Naive thymus-derived CD4-positive, alpha-beta T cell (primary cell): Measurements from ENCODE around the gene WARS2. TPM values are rescaled to one million over a fixed set of nuclear protein-coding genes. Genes with fewer than 3 reads are reported as not detected.
A peak's percentile ranks its signal among the peaks of the same experiment; 100 is the strongest.

Source experiments
- ATAC-seq: fragments of 150-1000 bp; cut with Tn5 transposase; 2 replicates; pipeline ENCODE4 v1.10.0; 2021; ENCODE audit warnings: mild to moderate bottlenecking, moderate library complexity
- CTCF ChIA-PET: fragments of 350-600 bp; sonication (Branson Sonifier 250); formaldehyde crosslinking; loops from one replicate; lab custom pipeline; 2021; ENCODE audit warnings: antibody characterized with exemption; lab: Charles Lee
- POLR2A ChIA-PET: fragments of 350-600 bp; sonication (Branson Sonifier 250); formaldehyde crosslinking; loops from one replicate; lab custom pipeline; 2021; ENCODE audit warnings: antibody characterized with exemption, inconsistent platforms; lab: Charles Lee
- DNase-seq, 9 donors: peaks; one replicate each; pipeline versions ENCODE4 v3.0.0 to v3.0.0-alpha.2; 2020 to 2022; ENCODE audit warnings: mixed read lengths in 1 of 9
- H3K27ac ChIP-seq: one replicate; pipeline ENCODE4 v1.7.0; 2013; ENCODE audit warnings: mild to moderate bottlenecking, low read depth, low read length, moderate library complexity
- H3K27me3 ChIP-seq, 2 donors: one replicate each; pipeline ENCODE4 v1.7.0; 2013; ENCODE audit warnings: low read length in 2 of 2, mild to moderate bottlenecking in 2 of 2, moderate library complexity in 2 of 2; ENCODE audit not compliant: control insufficient read depth in 2 of 2, insufficient read depth in 2 of 2
- H3K36me3 ChIP-seq, 3 experiments: 1 replicate in 2 of 3; 2 replicates in 1 of 3; pipeline ENCODE4 v1.7.0; 2013; ENCODE audit warnings: low read length in 3 of 3, mild to moderate bottlenecking in 3 of 3, moderate library complexity in 1 of 3; ENCODE audit not compliant: insufficient read depth in 3 of 3, control insufficient read depth in 2 of 3
- H3K4me1 ChIP-seq, 2 donors: one replicate each; pipeline ENCODE4 v1.7.0; 2013; ENCODE audit warnings: low read length in 2 of 2, mild to moderate bottlenecking in 2 of 2, moderate library complexity in 1 of 2; ENCODE audit not compliant: control insufficient read depth in 2 of 2, insufficient read depth in 2 of 2
- H3K4me3 ChIP-seq: 2 replicates; pipeline ENCODE4 v1.7.0; 2013; ENCODE audit warnings: mild to moderate bottlenecking, low read length
- H3K9me3 ChIP-seq, 3 experiments: 1 replicate in 2 of 3; 2 replicates in 1 of 3; pipeline ENCODE4 v1.7.0; 2013; ENCODE audit warnings: low read length in 3 of 3; ENCODE audit not compliant: control insufficient read depth in 2 of 3
- H3K27ac Mint-ChIP-seq, 9 donors: one replicate each; pipeline ENCODE4 v1.8.0; 2020 to 2022; ENCODE audit warnings: mixed read lengths in 9 of 9, mild to moderate bottlenecking in 8 of 9, moderate library complexity in 5 of 9, inconsistent platforms in 2 of 9
- H3K27me3 Mint-ChIP-seq, 5 donors: one replicate each; pipeline ENCODE4 v1.8.0; 2021 to 2022; ENCODE audit warnings: mixed read lengths in 5 of 5, mild to moderate bottlenecking in 1 of 5
- H3K36me3 Mint-ChIP-seq, 5 donors: one replicate each; pipeline ENCODE4 v1.8.0; 2020 to 2022; ENCODE audit warnings: mixed read lengths in 5 of 5, mild to moderate bottlenecking in 3 of 5, inconsistent platforms in 1 of 5
- H3K4me1 Mint-ChIP-seq, 7 donors: one replicate each; pipeline ENCODE4 v1.8.0; 2020 to 2022; ENCODE audit warnings: mixed read lengths in 7 of 7, mild to moderate bottlenecking in 3 of 7, inconsistent platforms in 1 of 7
- H3K4me3 Mint-ChIP-seq, 10 donors: one replicate each; pipeline ENCODE4 v1.8.0; 2020 to 2022; ENCODE audit warnings: mild to moderate bottlenecking in 10 of 10, mixed read lengths in 10 of 10, moderate library complexity in 6 of 10, inconsistent platforms in 2 of 10
- H3K9me3 Mint-ChIP-seq, 11 donors: one replicate each; pipeline ENCODE4 v1.8.0; 2020 to 2022; ENCODE audit warnings: mixed read lengths in 11 of 11, mild to moderate bottlenecking in 4 of 11, inconsistent platforms in 1 of 11, moderate library complexity in 1 of 11
- intact Hi-C, 2 donors: fragments of 100-400 bp; cut with micrococcal nuclease; formaldehyde crosslinking; loops; one replicate each; pipeline ENCODE4 v1.15.1; 2023
- polyA plus RNA-seq, 2 donors: library from polyadenylated mRNA; unstranded; fragments of 300-500 nt; fragmentation: Illumina TruSeq; gene quantifications; one replicate each; pipeline ENCODE4 v1.2.3, GENCODE V29; 2021
- total RNA-seq, 6 experiments: library from RNA in 5 of 6; stranded (reverse) in 5 of 6; gene quantifications; 1 replicate in 5 of 6; 2 replicates in 1 of 6; pipeline ENCODE4 v1.2.3 and lab custom pipeline; 2021 to 2026

WARS2 gene
- total and polyA plus RNA-seq, 7 experiments from 2014 or later = 8.6 to 27.1 (median 11.5) TPM

DNA sequence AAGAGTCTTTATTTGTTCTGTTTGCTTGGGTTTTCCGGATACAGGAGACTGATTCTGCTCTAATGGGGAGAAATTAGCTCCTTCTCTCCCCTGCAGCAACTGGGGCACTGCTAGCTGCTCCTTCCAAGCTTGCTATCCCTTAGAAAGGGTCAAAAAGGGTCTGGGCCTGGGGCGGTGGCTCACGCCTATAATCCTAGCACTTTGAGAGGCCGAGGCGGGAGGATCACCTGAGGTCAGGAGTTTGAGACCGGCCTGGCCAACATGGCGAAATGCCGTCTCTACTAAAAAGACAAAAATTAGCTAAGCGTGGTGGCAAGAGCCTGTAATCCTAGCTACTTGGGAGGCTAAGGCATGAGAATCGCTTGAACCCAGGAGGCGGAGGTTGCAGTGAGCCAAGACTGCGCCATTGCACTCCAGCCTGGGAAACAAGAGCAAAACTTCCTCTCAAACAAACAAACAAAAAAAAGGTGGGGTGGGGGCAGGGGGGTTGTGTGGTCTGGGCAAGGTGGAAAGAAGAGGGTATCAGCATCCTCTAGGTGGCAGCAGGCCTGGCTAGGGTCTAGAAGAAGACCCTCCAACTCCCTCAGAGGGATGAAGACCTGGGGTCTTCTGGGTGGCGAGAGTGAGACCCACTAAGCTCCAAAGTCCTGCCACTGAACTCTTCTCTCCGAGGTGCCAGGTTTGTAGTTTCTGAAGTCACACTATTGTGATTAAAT lies 136.9 kb downstream of the WARS2 start:
- peaks cover 5 to 24% (median 16%) of the 10 kb centered on the region in 7 donors for H3K4me1 Mint-ChIP-seq
- H3K4me3 ChIP-seq = no peak overlapping the region
- H3K9me3 Mint-ChIP-seq = peaks cover 3 to 50% (median 21%) of the 10 kb centered on the region in 11 donors
- peaks cover 7 to 12% of the 10 kb centered on the region in 2 donors for H3K27me3 ChIP-seq
- H3K27ac ChIP-seq = no peak overlapping the region
- no peak overlapping the region for H3K27ac Mint-ChIP-seq
- no peak overlapping the region for H3K4me3 Mint-ChIP-seq
- DNase-seq = no peak
- POLR2A ChIA-PET = no interaction called here
- no peaks in the 10 kb centered on the region for H3K36me3 ChIP-seq
- peaks cover 0 to 16% (median 5%) of the 10 kb centered on the region in 5 donors for H3K36me3 Mint-ChIP-seq
- no peaks in the 10 kb centered on the region for H3K4me1 ChIP-seq
- CTCF ChIA-PET = no interaction called here
- intact Hi-C loops = no loop called here
- peaks cover 70 to 93% (median 77%) of the 10 kb centered on the region in 5 donors for H3K27me3 Mint-ChIP-seq
- H3K9me3 ChIP-seq = no peaks in the 10 kb centered on the region
- ATAC-seq = no peak

DNA sequence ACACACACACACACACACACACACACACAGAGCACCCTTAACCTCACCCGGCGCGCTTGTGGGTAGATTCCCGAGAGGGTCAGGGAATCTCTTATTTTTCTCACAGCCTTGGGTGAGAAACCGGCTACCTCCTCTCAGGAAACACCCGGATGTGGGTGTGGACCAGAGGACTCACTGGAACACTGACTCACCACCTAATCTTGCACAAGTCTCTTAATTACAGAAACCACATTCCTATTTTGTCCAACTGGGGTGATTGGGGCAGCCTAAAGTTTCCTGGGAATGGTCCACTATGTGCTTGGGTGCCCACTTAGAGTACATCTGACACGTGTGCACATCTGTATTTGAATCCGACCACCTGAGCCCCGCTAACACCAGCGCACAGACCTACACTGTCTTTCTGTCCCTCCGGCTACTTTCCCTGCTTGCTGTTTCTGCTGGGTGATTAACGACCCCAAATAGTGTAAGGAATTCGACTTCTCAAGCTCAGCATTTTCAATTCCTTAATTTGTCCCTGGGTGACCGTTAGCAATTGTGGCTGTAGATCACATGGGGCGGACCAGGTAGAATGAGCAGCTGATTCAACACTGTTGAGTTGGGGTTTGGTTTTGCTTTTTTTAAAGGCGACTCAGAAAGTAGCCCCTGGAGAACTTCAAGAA lies 138.3 kb downstream of the WARS2 start:
- Mint-ChIP-seq H3K9me3 (peaks cover 4 to 56% (median 24%) of the 10 kb centered on the region in 11 donors), H3K27me3 (peaks cover 76 to 91% (median 81%) of the 10 kb centered on the region in 5 donors), H3K4me3 (peak overlapping the region in 1 of 10 donors; percentile 40), H3K4me1 (peaks cover 0 to 19% (median 14%) of the 10 kb centered on the region in 7 donors), H3K27ac (peak overlapping the region in 1 of 9 donors; percentile 70), H3K36me3 (peaks cover 0 to 15% (median 5%) of the 10 kb centered on the region in 5 donors)
- peak; percentile 44 for ATAC-seq
- POLR2A ChIA-PET = no interaction called here
- Histone ChIP-seq H3K4me3 (no peak overlapping the region), H3K27ac (no peak overlapping the region), H3K27me3 (peaks cover 7 to 12% of the 10 kb centered on the region in 2 donors), H3K9me3 (no peaks in the 10 kb centered on the region), H3K4me1 (no peaks in the 10 kb centered on the region), H3K36me3 (no peaks in the 10 kb centered on the region)
- CTCF ChIA-PET = no interaction called here
- no peak for DNase-seq
- intact Hi-C loops = no loop called here

DNA sequence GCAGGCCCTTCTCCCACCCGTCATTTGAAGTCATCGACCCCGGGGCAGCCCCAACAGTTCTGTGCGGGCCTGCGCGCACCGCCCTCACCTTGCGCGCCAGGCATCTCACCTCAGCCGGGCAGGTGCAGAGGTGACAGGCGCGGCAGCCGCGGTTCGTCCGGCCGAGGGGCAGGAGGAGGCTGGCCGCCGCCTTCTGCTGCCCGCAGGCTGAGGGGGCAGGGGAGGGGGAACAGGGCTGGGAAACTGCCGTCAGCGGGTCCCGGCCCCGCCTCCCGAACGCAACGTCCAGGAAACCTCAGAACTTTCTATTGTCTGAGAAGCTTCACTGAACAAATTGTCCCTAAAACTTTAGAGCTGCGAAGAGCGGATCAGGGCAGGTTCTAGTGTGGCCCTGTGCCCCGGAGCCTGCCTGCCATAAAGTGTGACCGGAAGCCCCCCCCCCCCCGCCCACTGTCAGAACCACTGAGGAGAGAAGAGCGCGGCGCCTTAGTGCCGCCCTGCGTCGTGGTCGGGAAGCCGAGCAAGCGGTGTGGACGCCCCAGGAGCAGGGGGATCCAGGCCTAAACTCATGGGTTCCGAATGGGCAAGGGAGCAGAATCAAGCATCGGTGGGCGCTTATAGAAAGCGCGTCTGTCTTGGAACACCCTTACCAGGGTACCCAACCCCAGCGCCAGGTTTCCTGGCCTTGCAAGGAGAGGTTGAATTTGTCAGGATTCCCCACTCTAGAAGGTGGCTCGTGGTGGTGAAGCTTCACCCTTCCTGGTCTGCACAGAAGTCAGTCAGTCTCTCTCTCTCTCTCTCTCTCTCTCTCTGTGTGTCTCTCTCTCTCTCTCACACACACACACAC lies 139.0 kb downstream of the WARS2 start:
- Mint-ChIP-seq H3K27ac (no peak overlapping the region), H3K27me3 (peaks cover 79 to 91% (median 84%) of the 10 kb centered on the region in 5 donors), H3K9me3 (peaks cover 4 to 54% (median 21%) of the 10 kb centered on the region in 11 donors), H3K36me3 (peaks cover 0 to 15% (median 5%) of the 10 kb centered on the region in 5 donors), H3K4me1 (peaks cover 0 to 19% (median 13%) of the 10 kb centered on the region in 7 donors), H3K4me3 (peak overlapping the region in 1 of 10 donors; percentile 40)
- ATAC-seq (no peak), DNase-seq (no peak)
- Histone ChIP-seq H3K4me3 (no peak overlapping the region), H3K27me3 (peaks cover 7 to 9% of the 10 kb centered on the region in 2 donors), H3K4me1 (no peaks in the 10 kb centered on the region), H3K36me3 (no peaks in the 10 kb centered on the region), H3K27ac (no peak overlapping the region), H3K9me3 (no peaks in the 10 kb centered on the region)
- intact Hi-C loops = no loop called here
- ChIA-PET POLR2A (no interaction called here), CTCF (no interaction called here)

DNA sequence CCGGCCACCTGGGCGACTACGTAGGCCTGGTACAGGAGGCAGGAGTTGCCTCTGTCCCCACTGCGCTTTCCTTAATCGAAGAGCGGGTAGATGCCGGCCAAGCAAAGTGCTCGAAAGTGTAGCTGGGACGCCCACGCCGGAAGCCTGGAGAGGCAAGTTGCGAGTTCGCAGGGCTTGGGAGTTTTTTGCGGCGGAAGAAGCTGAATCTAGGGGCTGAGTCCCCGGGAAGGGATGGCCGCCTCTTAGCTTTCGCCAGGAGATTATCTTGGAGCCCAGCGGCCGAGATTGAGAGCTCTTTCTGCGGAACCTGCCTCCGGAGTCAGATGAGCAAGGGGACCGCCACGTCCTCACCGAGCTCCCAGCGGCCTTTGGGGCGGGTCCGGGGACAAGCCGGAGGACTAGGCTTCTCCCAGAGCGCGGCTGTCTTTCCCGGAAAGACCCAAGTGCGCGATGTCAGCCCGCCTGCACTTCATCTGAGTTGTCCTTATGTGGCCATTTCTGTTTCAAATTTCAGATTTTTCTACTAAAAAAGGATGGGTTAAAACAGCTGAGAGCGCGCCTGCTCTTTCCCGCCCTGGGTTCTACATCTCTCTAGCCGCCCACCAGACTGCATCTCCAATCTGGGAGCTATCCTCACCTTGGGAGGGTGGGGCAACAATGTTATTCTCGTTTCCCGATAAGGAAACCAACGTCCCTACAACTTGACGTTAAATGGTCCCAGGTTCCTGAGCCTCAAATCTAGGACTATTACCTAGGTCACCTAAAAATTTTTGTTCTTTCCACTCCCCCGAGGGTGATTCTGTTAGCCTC lies 139.9 kb downstream of the WARS2 start:
- H3K4me3 ChIP-seq = no peak overlapping the region
- no peak for DNase-seq
- H3K9me3 ChIP-seq = no peaks in the 10 kb centered on the region
- no peak overlapping the region for H3K27ac ChIP-seq
- H3K36me3 ChIP-seq = no peaks in the 10 kb centered on the region
- Mint-ChIP-seq H3K27me3 (peaks cover 77 to 89% (median 82%) of the 10 kb centered on the region in 5 donors), H3K4me1 (peaks cover 0 to 16% (median 10%) of the 10 kb centered on the region in 7 donors), H3K4me3 (peak overlapping the region in 3 of 10 donors; percentile 6 to 53 (median 7)), H3K27ac (peak overlapping the region in 1 of 9 donors; percentile 70), H3K36me3 (peaks cover 0 to 13% (median 3%) of the 10 kb centered on the region in 5 donors), H3K9me3 (peaks cover under 1 to 49% (median 14%) of the 10 kb centered on the region in 11 donors)
- H3K4me1 ChIP-seq = no peaks in the 10 kb centered on the region
- POLR2A ChIA-PET = no interaction called here
- intact Hi-C loops = no loop called here
- CTCF ChIA-PET = interaction anchor here (0.6 kb wide), 1 partner anchor 30 kb away, joined by 4 read pairs; no protein-coding TSS in a partner anchor
- ATAC-seq = no peak
- peaks cover 2 to 7% of the 10 kb centered on the region in 2 donors for H3K27me3 ChIP-seq

GRCh38 chr1:118999348-119000071 lies 140.9 kb downstream of the WARS2 start:
- Mint-ChIP-seq H3K4me1 (peaks cover 0 to 16% (median 10%) of the 10 kb centered on the region in 7 donors), H3K4me3 (peak overlapping the region in 1 of 10 donors; percentile 24), H3K9me3 (peaks cover 0 to 40% (median 14%) of the 10 kb centered on the region in 11 donors), H3K36me3 (peaks cover 0 to 13% (median 2%) of the 10 kb centered on the region in 5 donors), H3K27me3 (peaks cover 75 to 91% (median 89%) of the 10 kb centered on the region in 5 donors), H3K27ac (peak overlapping the region in 1 of 9 donors; percentile 18)
- Histone ChIP-seq H3K9me3 (no peaks in the 10 kb centered on the region), H3K27ac (no peak overlapping the region), H3K36me3 (no peaks in the 10 kb centered on the region), H3K27me3 (peaks cover 0 to 5% of the 10 kb centered on the region in 2 donors), H3K4me3 (no peak overlapping the region), H3K4me1 (no peaks in the 10 kb centered on the region)
- intact Hi-C loops = no loop called here
- CTCF ChIA-PET = no interaction called here
- POLR2A ChIA-PET = no interaction called here
- ATAC-seq (no peak), DNase-seq (no peak)
